IgD-negative memory B cell (primary cell): Measurements from ENCODE around the gene SCN3B. TPM values are rescaled to one million over a fixed set of nuclear protein-coding genes. Genes with fewer than 3 reads are reported as not detected.
A peak's percentile ranks its signal among the peaks of the same experiment; 100 is the strongest.

Source experiments
- H3K27ac Mint-ChIP-seq, 3 donors: one replicate each; pipeline ENCODE4 v1.8.0; 2020 to 2022; ENCODE audit warnings: mild to moderate bottlenecking in 3 of 3, mixed read lengths in 3 of 3, moderate library complexity in 1 of 3
- H3K27me3 Mint-ChIP-seq: one replicate; pipeline ENCODE4 v1.8.0; 2021; ENCODE audit warnings: mixed read lengths
- H3K36me3 Mint-ChIP-seq: one replicate; pipeline ENCODE4 v1.8.0; 2020; ENCODE audit warnings: mild to moderate bottlenecking, mixed read lengths
- H3K4me1 Mint-ChIP-seq, 3 donors: one replicate each; pipeline ENCODE4 v1.8.0; 2020 to 2022; ENCODE audit warnings: mixed read lengths in 3 of 3, mild to moderate bottlenecking in 1 of 3
- H3K4me3 Mint-ChIP-seq, 4 donors: one replicate each; pipeline ENCODE4 v1.8.0; 2020 to 2022; ENCODE audit warnings: mild to moderate bottlenecking in 4 of 4, mixed read lengths in 4 of 4, moderate library complexity in 3 of 4
- H3K9me3 Mint-ChIP-seq, 3 donors: one replicate each; pipeline ENCODE4 v1.8.0; 2020 to 2021; ENCODE audit warnings: mixed read lengths in 3 of 3, mild to moderate bottlenecking in 1 of 3
- polyA plus RNA-seq: library from polyadenylated mRNA; unstranded; fragments of 300-500 nt; fragmentation: Illumina TruSeq; gene quantifications from one replicate; pipeline ENCODE4 v1.2.3, GENCODE V29; 2021

Gene SCN3B, protein sequence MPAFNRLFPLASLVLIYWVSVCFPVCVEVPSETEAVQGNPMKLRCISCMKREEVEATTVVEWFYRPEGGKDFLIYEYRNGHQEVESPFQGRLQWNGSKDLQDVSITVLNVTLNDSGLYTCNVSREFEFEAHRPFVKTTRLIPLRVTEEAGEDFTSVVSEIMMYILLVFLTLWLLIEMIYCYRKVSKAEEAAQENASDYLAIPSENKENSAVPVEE
- not detected for polyA plus RNA-seq

DNA sequence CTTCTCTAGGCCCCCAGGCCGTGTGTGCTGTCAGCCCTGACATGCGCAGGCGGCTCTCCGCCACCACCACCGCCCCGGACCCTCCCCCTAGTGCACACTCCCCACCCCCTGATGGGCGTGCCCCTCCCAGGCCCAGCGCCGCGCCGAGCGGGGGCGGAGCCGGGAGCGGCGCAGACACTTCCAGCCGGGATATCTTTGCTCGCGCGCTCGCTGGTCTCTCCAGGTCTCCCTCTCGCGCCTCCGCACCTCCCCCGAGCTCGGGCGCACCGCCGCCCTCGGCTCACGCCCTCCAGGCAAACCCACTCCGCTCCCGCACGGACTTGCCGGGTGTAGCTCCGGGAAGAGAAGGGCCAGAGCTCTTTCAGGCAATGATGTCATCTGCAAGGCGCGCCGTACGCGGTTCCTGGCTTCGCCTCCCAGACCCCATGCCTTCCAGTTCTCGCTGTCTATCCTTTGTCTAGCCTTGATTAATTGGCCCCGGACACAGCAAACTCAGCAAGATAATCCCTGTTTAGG, at the start of gene SCN3B:
Gene SCN3B, minus strand, starts transcription at position 59 of the 516 bp plus-strand sequence. CDS start 823 bp downstream, outside the sequence.
- Mint-ChIP-seq H3K4me1 (peaks cover 4 to 9% (median 5%) of the 10 kb centered on the region in 3 donors), H3K36me3 (peaks cover 7% of the 10 kb centered on the region), H3K9me3 (peaks cover 3 to 17% (median 5%) of the 10 kb centered on the region in 3 donors), H3K27me3 (peaks cover 34% of the 10 kb centered on the region), H3K4me3 (peak within 1 kb of the TSS; percentile 21 to 90 (median 82)), H3K27ac (peak within 1 kb of the TSS in 1 of 3 donors; percentile 88)

DNA sequence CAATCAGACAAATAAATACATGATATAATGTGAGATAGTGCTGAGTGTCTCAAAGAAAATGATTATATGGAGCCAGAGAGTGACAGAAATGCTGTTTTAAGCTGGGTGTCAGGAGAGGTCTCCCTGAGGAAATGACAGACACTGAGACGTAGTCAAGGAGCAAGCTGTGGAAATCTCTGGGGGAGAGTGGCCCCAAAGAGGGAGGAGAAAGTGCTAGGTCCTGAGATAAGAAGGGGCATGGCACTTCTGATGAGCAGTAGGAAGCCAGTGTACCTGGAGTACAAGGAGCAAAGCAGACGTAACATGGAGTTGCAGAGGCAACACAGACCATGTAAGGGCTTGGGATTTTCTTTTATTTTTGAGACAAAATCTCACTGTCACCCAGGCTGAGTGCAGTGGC, 48.3 kb upstream of the SCN3B start:
- Mint-ChIP-seq H3K27me3 (peaks cover 5% of the 10 kb centered on the region), H3K4me1 (peaks cover 4 to 11% (median 10%) of the 10 kb centered on the region in 3 donors)

GRCh38 chr11:123702139-123702538, 47.7 kb upstream of the SCN3B start:
- H3K27me3 Mint-ChIP-seq = peaks cover 5% of the 10 kb centered on the region
- H3K4me1 Mint-ChIP-seq = peaks cover 0 to 8% (median 6%) of the 10 kb centered on the region in 3 donors
- peaks cover 0 to 2% (median 0%) of the 10 kb centered on the region in 3 donors for H3K9me3 Mint-ChIP-seq
- no peak overlapping the region for H3K27ac Mint-ChIP-seq
- H3K36me3 Mint-ChIP-seq = no peaks in the 10 kb centered on the region
- H3K4me3 Mint-ChIP-seq = no peak overlapping the region

More for the DNA sequence above, 48.3 kb upstream of the SCN3B start:
- Mint-ChIP-seq H3K36me3 (no peaks in the 10 kb centered on the region), H3K9me3 (peaks cover 0 to 2% (median 0%) of the 10 kb centered on the region in 3 donors), H3K27ac (no peak overlapping the region), H3K4me3 (no peak overlapping the region)

- no peak overlapping the region for H3K27ac Mint-ChIP-seq
- peaks cover 5% of the 10 kb centered on the region for H3K27me3 Mint-ChIP-seq
- H3K4me1 Mint-ChIP-seq = peaks cover 0 to 8% (median 6%) of the 10 kb centered on the region in 3 donors
- no peaks in the 10 kb centered on the region for H3K36me3 Mint-ChIP-seq
- peaks cover 0 to 2% (median 0%) of the 10 kb centered on the region in 3 donors for H3K9me3 Mint-ChIP-seq
- H3K4me3 Mint-ChIP-seq = no peak overlapping the region
Measured at GRCh38 chr11:123700772-123701171, 46.3 kb upstream of the SCN3B start.

GRCh38 chr11:123698546-123699127, 44.2 kb upstream of the SCN3B start:
- H3K27me3 Mint-ChIP-seq = peaks cover 5% of the 10 kb centered on the region
- H3K4me1 Mint-ChIP-seq = peaks cover 0 to 8% (median 6%) of the 10 kb centered on the region in 3 donors
- H3K9me3 Mint-ChIP-seq = peaks cover 0 to 2% (median 0%) of the 10 kb centered on the region in 3 donors
- H3K4me3 Mint-ChIP-seq = no peak overlapping the region
- H3K36me3 Mint-ChIP-seq = no peaks in the 10 kb centered on the region
- H3K27ac Mint-ChIP-seq = no peak overlapping the region

DNA sequence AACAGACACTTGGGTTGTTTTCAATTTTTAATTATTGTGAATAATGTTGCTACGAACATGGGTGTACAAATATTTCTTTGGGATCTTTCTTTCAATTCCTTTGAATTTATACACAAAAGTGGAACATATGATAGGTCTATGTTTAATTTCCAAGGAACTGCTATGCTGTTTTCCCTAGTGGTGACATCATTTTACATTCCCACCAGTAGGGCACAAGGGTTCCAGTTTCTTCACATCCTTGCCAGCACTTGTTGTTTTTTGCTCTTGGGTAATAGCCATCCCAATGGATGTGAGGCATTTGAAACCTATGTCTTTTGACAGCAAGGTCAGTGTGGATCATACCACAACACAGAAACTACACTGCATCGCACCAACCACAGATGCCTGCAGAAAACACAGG, 41.8 kb upstream of the SCN3B start:
- no peak overlapping the region for H3K4me3 Mint-ChIP-seq
- no peak overlapping the region for H3K27ac Mint-ChIP-seq
- H3K36me3 Mint-ChIP-seq = no peaks in the 10 kb centered on the region
- peaks cover 6% of the 10 kb centered on the region for H3K27me3 Mint-ChIP-seq
- H3K9me3 Mint-ChIP-seq = peaks cover 0 to 4% (median 0%) of the 10 kb centered on the region in 3 donors
- peaks cover 0 to 3% (median 0%) of the 10 kb centered on the region in 3 donors for H3K4me1 Mint-ChIP-seq

DNA sequence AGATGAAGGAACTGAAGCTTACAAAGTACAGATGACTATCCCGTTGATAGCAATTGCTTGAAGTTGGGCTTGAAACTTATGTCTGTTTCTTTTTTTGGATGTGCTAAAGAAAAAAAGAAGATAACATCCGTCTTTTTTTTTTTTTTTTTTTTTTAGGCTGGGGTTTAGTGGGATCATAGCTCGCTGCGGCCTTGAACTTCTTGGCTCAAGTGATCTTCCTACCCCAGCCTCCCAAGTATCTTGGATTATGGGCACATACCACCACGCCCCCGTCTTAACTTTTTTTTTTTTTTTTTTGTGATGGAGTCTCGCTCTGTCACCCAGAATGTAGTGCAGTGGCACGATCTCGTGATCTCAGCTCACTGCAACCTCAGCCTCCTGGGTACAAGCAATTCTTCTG, 40.8 kb upstream of the SCN3B start:
- Mint-ChIP-seq H3K9me3 (peaks cover 0 to 5% (median 0%) of the 10 kb centered on the region in 3 donors), H3K27ac (no peak overlapping the region), H3K36me3 (no peaks in the 10 kb centered on the region), H3K4me3 (no peak overlapping the region), H3K4me1 (peaks cover 0 to 2% (median 0%) of the 10 kb centered on the region in 3 donors), H3K27me3 (peaks cover 2% of the 10 kb centered on the region)

- Mint-ChIP-seq H3K4me1 (peaks cover 0 to 2% (median 0%) of the 10 kb centered on the region in 3 donors), H3K36me3 (no peaks in the 10 kb centered on the region), H3K9me3 (peaks cover 0 to 5% (median 0%) of the 10 kb centered on the region in 3 donors), H3K27me3 (peaks cover 2% of the 10 kb centered on the region), H3K27ac (no peak overlapping the region), H3K4me3 (no peak overlapping the region)
Measured at GRCh38 chr11:123694551-123694950, 40.1 kb upstream of the SCN3B start.

DNA sequence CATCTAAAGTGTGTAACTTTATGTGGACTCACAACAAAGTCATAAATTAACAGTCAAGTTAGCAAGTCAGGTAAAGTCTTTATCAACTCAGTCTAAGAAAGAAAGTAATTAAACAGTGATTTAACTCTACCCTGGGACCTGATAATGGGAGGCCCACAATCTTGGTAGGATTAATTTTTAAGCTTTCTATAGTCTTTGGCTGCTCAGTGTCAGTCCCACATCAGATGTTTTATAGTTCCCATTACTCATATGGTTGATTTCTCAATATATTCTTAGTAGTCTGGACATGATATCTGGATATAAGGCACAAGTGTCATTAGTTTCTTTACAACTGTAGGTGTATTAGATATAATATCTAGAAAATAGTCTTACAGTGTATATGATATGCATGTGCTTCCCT, 38.5 kb upstream of the SCN3B start:
- Mint-ChIP-seq H3K4me3 (no peak overlapping the region), H3K9me3 (peaks cover 0 to 5% (median 0%) of the 10 kb centered on the region in 3 donors), H3K36me3 (no peaks in the 10 kb centered on the region), H3K27ac (no peak overlapping the region), H3K4me1 (no peaks in the 10 kb centered on the region), H3K27me3 (peaks cover 2% of the 10 kb centered on the region)

- no peaks in the 10 kb centered on the region for H3K4me1 Mint-ChIP-seq
- H3K4me3 Mint-ChIP-seq = no peak overlapping the region
- no peaks in the 10 kb centered on the region for H3K36me3 Mint-ChIP-seq
- no peak overlapping the region for H3K27ac Mint-ChIP-seq
- peaks cover 0 to 5% (median 0%) of the 10 kb centered on the region in 3 donors for H3K9me3 Mint-ChIP-seq
- H3K27me3 Mint-ChIP-seq = peaks cover 2% of the 10 kb centered on the region
Measured at GRCh38 chr11:123690485-123690884, 36.1 kb upstream of the SCN3B start.

DNA sequence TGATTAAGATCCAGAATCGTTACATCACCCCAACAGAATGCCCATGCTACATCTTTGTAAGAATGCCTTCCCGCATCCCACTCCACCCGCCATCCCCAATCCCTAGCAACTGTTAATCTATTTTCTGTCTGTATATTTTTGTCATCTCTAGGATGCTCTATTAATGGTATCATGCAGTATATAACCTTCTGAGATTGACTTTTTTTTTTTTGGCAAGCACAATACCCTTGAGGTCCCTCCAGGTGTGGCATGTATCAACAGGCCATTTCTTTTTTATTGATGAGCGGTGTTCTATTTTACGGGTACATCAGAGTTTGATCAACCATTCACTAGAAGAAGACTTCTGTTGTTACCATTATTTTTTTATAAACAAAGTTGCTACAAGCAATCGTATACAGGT, 30.2 kb upstream of the SCN3B start:
- Mint-ChIP-seq H3K27ac (peak overlapping the region in 1 of 3 donors; percentile 24), H3K9me3 (no peaks in the 10 kb centered on the region)

DNA sequence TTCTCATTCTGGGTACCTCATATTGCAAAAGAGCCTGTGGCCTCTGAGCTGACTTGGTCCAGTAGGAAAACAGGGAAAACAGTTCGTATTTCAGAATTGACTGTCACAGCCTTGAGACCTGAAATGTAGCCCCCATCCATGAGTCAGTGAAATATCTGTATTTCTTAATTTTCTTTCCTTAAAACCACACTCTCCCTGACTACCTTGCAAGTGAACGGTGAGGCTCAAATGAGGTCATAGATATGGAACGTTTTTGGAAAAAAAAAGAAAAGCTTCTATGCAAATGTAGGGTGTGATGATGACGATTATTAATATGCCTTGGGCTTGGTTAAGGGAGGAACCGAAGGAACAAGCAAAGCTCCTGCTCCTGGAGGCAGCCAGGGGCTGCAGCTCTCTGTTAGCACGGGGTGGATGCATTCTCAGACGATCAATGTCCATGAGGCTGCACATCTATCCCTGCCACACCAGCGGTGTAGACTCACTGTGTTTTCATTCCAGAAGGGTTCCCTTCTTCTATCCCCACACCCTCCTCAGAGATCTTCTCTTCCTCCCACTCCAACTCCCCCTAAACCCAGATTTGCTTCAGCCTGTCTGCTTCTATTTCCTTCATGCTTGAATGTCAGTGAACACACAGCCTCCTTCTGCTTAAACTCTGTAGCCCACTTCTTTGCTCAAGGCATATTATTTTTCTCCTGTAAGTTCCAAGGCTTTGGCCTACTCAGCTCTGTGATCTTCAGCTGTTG, 29.2 kb upstream of the SCN3B start:
- Mint-ChIP-seq H3K27ac (no peak overlapping the region), H3K4me1 (no peaks in the 10 kb centered on the region), H3K27me3 (peaks cover 3% of the 10 kb centered on the region), H3K4me3 (no peak overlapping the region), H3K36me3 (no peaks in the 10 kb centered on the region), H3K9me3 (peaks cover 0 to 2% (median 0%) of the 10 kb centered on the region in 3 donors)

More for the DNA sequence above, 30.2 kb upstream of the SCN3B start:
- Mint-ChIP-seq H3K36me3 (no peaks in the 10 kb centered on the region), H3K27me3 (peaks cover 3% of the 10 kb centered on the region), H3K4me3 (no peak overlapping the region), H3K4me1 (no peaks in the 10 kb centered on the region)

DNA sequence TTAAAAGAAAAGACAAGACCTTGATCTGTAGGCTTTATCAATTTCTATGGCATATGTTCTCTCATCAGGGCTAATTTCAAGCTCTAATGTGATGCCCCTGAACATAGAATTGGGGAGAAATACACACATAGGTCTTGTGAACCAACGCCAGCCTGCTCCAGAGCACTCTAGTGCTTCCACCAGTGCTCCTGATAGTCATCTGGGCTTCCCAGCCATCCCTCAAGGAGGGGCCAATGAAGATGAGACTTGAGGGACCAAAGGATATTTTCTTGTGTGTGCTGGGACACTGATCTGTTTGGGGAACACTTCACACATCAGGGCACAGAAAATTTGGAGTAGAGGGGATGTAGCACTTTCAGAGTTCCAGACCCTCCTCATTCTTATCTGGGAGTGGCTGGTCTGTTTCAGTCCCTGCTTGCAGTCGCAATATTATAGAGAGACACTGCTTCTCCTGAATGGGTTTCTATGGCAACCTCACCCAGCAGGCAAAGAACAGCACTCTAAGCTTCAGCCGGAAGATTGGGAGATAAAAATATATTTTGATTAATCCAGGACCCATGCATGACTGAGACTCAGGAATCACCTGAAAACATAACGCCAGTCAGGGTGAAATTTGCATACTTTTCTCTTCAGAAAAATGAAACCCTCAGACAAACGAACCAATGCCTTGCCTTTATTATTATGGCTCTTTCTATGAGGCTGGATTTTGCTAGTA, 28.4 kb upstream of the SCN3B start:
- H3K9me3 Mint-ChIP-seq = peaks cover 0 to 3% (median 0%) of the 10 kb centered on the region in 3 donors
- H3K4me1 Mint-ChIP-seq = no peaks in the 10 kb centered on the region
- H3K27me3 Mint-ChIP-seq = peaks cover 3% of the 10 kb centered on the region
- no peaks in the 10 kb centered on the region for H3K36me3 Mint-ChIP-seq
- H3K4me3 Mint-ChIP-seq = no peak overlapping the region
- no peak overlapping the region for H3K27ac Mint-ChIP-seq

- Mint-ChIP-seq H3K27me3 (peaks cover 3% of the 10 kb centered on the region), H3K36me3 (no peaks in the 10 kb centered on the region), H3K27ac (no peak overlapping the region), H3K4me1 (no peaks in the 10 kb centered on the region), H3K9me3 (peaks cover 0 to 4% (median 0%) of the 10 kb centered on the region in 3 donors), H3K4me3 (no peak overlapping the region)
Measured at GRCh38 chr11:123681030-123681429, 26.6 kb upstream of the SCN3B start.
